GM19468 (cell line): ENCODE measurements around the gene EIF1AD.
"Not testable (repeated sequence)": the region's sequence is repeated elsewhere in the genome, so short reads cannot be mapped to it uniquely, and the experiment has no call there.

Experiments used
- ATAC-seq: cut with Tn5 transposase; IDR thresholded peaks from one replicate; pipeline ENCODE4 v1.9.1; 2021; ENCODE audit warnings: mild to moderate bottlenecking, moderate library complexity, moderate number of reproducible peaks; ENCODE audit not compliant: unreplicated experiment; ENCODE audit errors: extremely low read depth

EIF1AD gene

GRCh38 chr11:66001942-66002647, at the start of gene EIF1AD, which contains the start of gene BANF1:
EIF1AD (minus strand) TSS chr11:66002157; CDS start chr11:66000389, 1,768 bp downstream.
BANF1 (plus strand) TSS chr11:66002503; CDS start chr11:66003251, 748 bp downstream.
- peak; percentile 49 for ATAC-seq

- no peak for ATAC-seq
Observed at GRCh38 chr11:66051371-66051765, 49.4 kb upstream of the EIF1AD start.

DNA sequence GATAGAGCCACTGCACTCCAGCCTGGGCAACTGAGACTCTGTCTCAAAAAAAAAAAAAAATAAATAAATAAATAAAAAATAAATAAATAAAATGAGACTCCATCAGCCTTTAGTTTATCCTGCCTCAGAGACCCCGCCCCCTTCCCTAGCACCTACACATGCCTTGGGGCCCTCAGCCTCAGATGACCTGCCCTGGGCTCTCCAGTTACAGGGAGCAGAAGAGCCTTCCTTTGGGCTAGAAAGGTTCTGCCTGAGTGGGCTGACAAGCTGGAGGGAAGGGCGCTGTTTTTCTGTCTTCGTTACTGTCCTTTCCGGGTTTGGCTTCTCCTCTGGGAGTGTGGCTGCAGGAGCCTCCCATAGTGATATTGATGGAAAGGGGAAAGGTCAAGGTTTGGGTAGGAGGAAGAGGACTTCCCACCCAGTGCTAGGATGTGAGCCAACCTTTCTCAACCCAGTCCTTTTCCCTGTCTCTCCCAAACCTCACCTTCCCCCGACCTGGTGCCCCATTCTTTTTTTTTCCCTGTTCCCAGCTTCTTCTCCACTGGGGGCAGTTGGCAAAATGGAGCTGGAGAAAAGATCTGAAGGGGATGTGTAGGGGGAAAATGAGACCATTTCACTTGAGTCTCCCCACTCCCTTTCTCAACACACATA, 48.7 kb upstream of the EIF1AD start:
- ATAC-seq: no peak

- no peak for ATAC-seq
Observed at GRCh38 chr11:66048547-66049323, 46.8 kb upstream of the EIF1AD start, which contains the start of gene GAL3ST3. GAL3ST3 (minus strand) TSS chr11:66049161; CDS start chr11:66045415, 3,746 bp downstream.

DNA sequence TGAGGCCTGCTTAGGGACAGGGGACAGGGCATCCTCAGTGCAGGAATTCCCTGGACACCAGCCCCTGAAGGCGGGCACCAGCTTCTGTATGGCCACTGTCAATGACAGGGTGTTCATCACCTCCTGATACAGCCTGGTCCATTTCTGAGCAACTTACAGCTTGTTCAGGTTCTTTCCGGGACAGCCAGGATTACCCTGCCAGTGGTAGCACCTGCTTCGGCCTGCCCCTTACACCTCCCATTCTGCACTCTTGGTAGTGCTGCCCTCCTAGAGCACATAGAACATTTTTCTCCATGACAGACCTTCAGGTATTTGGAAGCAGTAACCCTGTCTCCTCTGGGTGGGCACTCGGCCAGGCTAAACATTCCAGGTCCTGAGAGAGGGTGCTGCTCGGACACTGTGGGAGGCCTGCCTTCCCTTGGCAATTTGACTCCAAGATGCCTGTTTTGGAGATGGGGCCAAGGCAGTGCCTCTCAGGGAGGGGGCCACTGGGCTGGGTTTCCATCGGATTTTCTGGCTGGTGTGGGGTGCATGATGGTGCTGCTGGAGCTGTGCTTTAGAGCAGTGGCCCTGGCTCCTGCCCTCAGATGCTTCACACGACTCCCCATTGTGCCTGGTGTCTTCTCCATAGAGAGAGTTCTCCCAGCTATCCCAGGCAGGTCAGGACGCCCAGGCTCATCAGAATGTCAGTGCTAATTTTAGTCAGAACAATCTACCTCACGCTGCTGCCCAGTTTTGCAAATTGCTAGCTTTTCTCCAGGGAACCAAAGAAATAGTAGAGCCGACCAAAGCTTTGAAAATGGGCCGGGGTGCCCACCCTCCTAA, 45.8 kb upstream of the EIF1AD start:
- ATAC-seq: no peak

GRCh38 chr11:66046901-66047300, 44.9 kb upstream of the EIF1AD start:
- ATAC-seq: no peak

GRCh38 chr11:66045177-66045639, 43.3 kb upstream of the EIF1AD start:
- no peak for ATAC-seq

DNA sequence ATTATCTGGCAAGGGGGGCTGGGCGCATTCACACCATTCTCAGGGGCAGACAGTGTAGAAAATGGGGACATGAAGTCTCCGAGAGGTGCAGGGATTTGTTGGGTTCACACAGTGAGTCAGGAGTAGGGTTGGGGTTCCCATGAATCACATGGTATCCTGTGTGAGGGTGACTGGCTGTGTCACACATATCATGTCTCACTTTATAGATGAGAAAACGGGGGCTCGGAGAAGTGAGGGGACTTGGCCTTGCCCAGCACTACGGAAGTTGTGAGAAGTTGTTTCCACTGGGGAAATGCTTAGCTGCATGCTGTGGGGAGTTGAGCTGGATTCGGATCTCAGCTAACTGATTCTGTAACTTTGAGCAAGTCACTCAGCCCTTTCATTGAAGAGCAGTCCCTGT, 42.8 kb upstream of the EIF1AD start:
- no peak for ATAC-seq

DNA sequence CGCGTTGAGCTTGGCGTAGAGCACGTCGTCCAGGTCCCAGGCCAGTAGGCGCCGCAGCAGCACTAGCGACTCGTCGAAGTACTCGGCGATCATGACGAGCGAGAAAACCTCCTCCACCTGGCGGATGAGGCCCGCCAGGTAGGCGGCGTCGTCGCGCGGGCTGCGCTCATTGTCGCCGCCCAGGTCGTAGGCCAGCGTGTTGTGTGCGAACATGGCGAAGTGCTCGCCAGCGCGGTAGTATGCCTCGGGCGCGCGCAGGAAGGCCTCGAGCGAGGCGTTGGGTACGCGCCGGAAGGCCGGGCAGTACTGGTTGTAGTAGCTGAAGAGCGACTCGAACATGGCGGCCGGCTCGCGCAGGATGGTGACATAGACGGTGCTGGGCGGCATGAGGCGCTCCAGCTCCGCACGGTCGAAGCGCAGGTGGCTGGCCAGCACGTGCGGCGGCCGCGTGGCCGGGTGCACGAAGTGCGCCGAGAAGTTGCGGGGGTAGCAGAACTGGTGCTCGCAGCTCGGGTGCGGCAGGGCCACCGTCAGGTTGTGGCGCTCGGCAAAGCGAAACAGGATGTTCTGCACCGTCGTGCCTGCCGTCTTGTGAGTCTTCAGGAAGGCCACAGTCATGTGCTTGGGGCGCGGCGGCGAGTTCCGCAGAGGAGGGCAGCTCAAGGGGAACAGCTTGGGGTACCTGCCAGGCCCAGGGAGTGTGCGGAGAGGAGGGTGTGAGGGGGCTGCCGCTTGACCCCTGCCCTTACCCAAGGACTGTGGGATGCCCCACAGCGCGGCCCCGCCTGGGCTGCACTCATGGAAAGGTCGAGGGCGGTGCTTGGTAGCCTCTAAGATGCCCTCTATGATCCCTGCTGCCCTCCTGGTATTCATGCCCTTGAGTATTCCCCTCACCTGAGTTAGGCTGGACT, 41.3 kb upstream of the EIF1AD start:
- no peak for ATAC-seq

DNA sequence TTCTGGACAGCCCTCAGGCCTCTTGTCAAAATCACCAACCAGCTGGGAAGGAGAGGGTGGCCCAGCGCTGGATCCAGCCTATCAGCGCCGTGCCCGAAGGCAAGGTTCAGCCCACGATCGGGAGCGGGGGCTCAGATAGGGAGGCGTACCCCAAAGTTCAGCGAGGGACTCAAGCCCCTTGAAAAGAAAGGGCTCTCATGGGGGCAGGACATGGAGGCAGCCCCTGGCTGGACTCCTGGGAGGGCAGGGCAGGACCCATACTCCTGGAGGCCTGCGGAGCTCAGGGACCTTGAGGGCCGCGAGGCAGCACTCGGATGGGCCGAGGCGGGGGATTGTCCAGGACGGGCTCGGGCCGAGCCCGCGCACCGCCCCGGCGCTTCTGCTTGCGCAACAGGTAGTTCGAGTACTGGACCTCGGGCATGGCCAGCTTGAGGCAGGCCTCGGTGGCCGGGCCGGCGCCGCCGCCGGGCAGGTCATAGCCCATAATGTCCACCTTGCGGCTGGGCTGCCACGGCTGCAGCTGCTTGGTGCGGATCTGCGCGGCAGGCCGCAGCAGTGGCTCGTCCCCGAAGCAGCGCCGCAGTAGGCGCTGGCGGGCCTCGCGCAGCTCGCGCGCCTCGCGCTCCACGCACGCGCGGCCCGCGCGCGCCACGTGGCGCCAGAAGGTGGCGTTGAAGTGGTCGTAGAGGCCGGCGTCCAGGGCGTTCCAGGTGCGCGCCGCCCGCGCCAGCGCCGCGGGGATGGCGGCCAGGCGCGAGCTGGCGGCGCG, 40.5 kb upstream of the EIF1AD start:
- no peak for ATAC-seq

GRCh38 chr11:66039765-66040164, 37.8 kb upstream of the EIF1AD start:
- ATAC-seq: no peak

DNA sequence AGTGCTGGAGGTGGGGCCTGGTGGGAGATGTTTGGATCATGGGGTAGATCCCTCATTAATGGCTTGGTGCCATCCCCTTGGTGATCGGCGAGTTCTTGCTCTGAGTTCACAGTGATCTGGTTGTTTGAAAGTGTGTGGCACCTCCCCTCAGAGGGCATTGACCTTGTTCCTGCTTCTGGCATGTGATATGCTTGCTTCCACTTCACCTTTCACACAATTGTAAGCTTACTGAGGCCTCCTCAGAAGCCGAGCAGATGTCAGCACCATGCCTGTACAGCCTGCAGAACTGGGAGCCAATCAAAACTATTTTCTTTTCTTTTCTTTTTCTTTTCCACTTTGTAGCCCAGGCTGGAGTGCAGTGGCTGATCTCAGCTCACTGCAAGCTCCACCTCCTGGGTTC, 35.4 kb upstream of the EIF1AD start:
- ATAC-seq: no peak

- no peak for ATAC-seq
Observed at GRCh38 chr11:66036334-66036710, 34.4 kb upstream of the EIF1AD start.

- no peak for ATAC-seq
Observed at GRCh38 chr11:66035653-66036333, 33.8 kb upstream of the EIF1AD start.

GRCh38 chr11:66032957-66033735, 31.2 kb upstream of the EIF1AD start:
- no peak for ATAC-seq

DNA sequence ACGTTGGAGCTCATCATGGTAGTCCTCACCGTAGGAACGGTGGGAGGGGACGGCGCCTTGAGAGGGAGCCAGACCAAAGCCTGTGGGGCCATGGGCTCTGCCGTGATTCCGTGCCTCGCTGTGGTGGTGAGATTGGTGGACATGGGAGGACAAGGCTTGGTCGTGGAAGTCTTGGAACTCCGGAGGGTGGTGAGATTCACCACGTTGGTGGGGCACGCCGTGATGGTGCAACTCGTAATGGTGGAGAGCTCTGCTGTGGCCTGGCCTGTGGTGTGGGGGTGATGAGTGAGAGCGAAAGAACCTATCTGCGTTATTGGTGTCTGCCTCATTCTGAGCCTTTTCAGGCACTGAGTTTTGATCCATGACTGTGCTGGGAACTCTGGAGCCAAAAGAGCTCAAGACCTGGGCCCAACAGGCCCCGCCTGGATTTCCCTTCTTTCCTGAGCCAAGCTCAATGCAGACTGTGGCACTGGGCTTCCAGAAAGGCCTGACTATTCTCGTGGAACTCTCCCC, 24.1 kb upstream of the EIF1AD start, which contains the start of gene CATSPER1:
Gene CATSPER1, minus strand, starts transcription at position 463 of the 513 bp plus-strand sequence. Its CDS starts 100 bp downstream, at position 363.
- ATAC-seq: no peak

GRCh38 chr11:66023186-66023440, 21.2 kb upstream of the EIF1AD start:
- ATAC-seq: not testable (repeated sequence)
